DND-41 (cell line): ENCODE data around the gene RNLS.
A peak's percentile ranks its signal among the peaks of the same experiment; 100 is the strongest.

ENCODE experiments used
- ATAC-seq: fragments of 200-7000 bp; cut with Tn5 transposase; 3 replicates; pipeline ENCODE4 v1.9.1; 2021; ENCODE audit warnings: low read depth; ENCODE audit not compliant: insufficient read depth
- DNase-seq: peaks from one replicate; pipeline ENCODE4 v3.0.0-alpha.2; 2020
- H2AFZ ChIP-seq: 2 replicates; pipeline ENCODE4 v1.6.0; 2012; ENCODE audit warnings: low read depth, low read length
- H3K27ac ChIP-seq: 2 replicates; pipeline ENCODE4 v1.5.1; 2012; ENCODE audit warnings: low read length, inconsistent platforms
- H3K27me3 ChIP-seq: fragments of 200-600 bp; sonication (generic); 2 replicates; pipeline ENCODE4 v1.6.0; 2012; ENCODE audit warnings: low read length, mild to moderate bottlenecking, inconsistent platforms; ENCODE audit not compliant: insufficient read depth, poor library complexity
- H3K36me3 ChIP-seq: 2 replicates; pipeline ENCODE4 v1.5.1; 2012; ENCODE audit warnings: low read length, inconsistent platforms; ENCODE audit not compliant: insufficient read depth
- H3K4me1 ChIP-seq: 2 replicates; pipeline ENCODE4 v1.5.1; 2012; ENCODE audit warnings: mild to moderate bottlenecking, low read length; ENCODE audit not compliant: insufficient read depth
- H3K4me2 ChIP-seq: 2 replicates; pipeline ENCODE4 v1.6.0; 2012; ENCODE audit warnings: mild to moderate bottlenecking, moderate library complexity, low read length, inconsistent platforms; ENCODE audit not compliant: insufficient read depth
- H3K4me3 ChIP-seq, 2 experiments: fragments of 200-600 bp in 1 of 2; shearing (Covaris generic) in 1 of 2; 2 replicates each; pipeline ENCODE4 v1.5.1; 2012 to 2016; ENCODE audit warnings: inconsistent platforms in 2 of 2, low read length in 2 of 2, mild to moderate bottlenecking in 2 of 2, low read depth in 1 of 2, moderate library complexity in 1 of 2
- H3K79me2 ChIP-seq: 2 replicates; pipeline ENCODE4 v1.6.0; 2012; ENCODE audit warnings: low read length, inconsistent platforms; ENCODE audit not compliant: insufficient read depth
- H3K9ac ChIP-seq: 2 replicates; pipeline ENCODE4 v1.6.0; 2012; ENCODE audit warnings: low read depth, mild to moderate bottlenecking, inconsistent platforms, low read length, moderate library complexity
- H3K9me3 ChIP-seq: 2 replicates; pipeline ENCODE4 v1.5.1; 2012; ENCODE audit warnings: low read length, moderate library complexity, mild to moderate bottlenecking, inconsistent platforms; ENCODE audit not compliant: insufficient read depth, severe bottlenecking
- H4K20me1 ChIP-seq: 2 replicates; pipeline ENCODE4 v1.6.0; 2012; ENCODE audit warnings: low read length; ENCODE audit not compliant: insufficient read depth
- EZH2 ChIP-seq: IDR thresholded peaks from 3 replicates; pipeline ENCODE4 v1.6.1; 2012; ENCODE audit warnings: borderline replicate concordance, low read depth, mild to moderate bottlenecking, moderate library complexity, low read length, inconsistent platforms; ENCODE audit not compliant: severe bottlenecking
- TF ChIP-seq, protein P1 (sequence below): IDR thresholded peaks from 2 replicates; pipeline ENCODE4 v1.5.1; 2012; ENCODE audit warnings: borderline replicate concordance, low read length, moderate library complexity, mild to moderate bottlenecking; ENCODE audit not compliant: poor library complexity, severe bottlenecking; ENCODE audit errors: extremely low read depth

RNLS gene

DNA sequence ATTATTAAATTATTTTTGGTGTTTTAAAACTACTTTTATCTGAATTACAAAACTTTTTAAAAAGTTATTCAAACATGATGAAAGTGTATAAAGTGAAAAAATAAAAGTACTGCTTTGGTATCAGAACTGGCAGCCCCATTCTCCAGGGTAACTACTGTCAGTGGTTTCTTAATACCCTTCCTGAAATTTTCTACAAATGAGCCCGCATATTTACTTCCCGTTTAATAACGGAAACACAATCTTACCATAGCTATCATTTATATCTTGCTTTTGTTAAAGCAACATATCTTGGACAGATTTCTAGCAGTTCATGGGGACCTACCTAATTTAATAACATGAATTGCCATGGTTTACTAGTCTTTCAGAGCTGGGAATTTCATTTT, 249.9 kb downstream of the RNLS start:
- H2AFZ ChIP-seq: no peak overlapping the region
- H3K4me2 ChIP-seq: no peak overlapping the region
- H3K9me3 ChIP-seq: no peaks in the 10 kb centered on the region
- H3K4me3 ChIP-seq: no peak overlapping the region
- no peak overlapping the region for H3K9ac ChIP-seq
- H3K4me1 ChIP-seq: peaks cover 39% of the 10 kb centered on the region
- H3K27me3 ChIP-seq: no peaks in the 10 kb centered on the region
- no peak for ATAC-seq
- no peak for DNase-seq
- TF ChIP-seq, protein P1, sequence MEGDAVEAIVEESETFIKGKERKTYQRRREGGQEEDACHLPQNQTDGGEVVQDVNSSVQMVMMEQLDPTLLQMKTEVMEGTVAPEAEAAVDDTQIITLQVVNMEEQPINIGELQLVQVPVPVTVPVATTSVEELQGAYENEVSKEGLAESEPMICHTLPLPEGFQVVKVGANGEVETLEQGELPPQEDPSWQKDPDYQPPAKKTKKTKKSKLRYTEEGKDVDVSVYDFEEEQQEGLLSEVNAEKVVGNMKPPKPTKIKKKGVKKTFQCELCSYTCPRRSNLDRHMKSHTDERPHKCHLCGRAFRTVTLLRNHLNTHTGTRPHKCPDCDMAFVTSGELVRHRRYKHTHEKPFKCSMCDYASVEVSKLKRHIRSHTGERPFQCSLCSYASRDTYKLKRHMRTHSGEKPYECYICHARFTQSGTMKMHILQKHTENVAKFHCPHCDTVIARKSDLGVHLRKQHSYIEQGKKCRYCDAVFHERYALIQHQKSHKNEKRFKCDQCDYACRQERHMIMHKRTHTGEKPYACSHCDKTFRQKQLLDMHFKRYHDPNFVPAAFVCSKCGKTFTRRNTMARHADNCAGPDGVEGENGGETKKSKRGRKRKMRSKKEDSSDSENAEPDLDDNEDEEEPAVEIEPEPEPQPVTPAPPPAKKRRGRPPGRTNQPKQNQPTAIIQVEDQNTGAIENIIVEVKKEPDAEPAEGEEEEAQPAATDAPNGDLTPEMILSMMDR: no peak
- peak overlapping the region; percentile 6; the same call in 1 of the 2 replicates for H3K27ac ChIP-seq
- H3K36me3 ChIP-seq: no peaks in the 10 kb centered on the region
- no peaks in the 10 kb centered on the region for H3K79me2 ChIP-seq
- H4K20me1 ChIP-seq: no peaks in the 10 kb centered on the region

DNA sequence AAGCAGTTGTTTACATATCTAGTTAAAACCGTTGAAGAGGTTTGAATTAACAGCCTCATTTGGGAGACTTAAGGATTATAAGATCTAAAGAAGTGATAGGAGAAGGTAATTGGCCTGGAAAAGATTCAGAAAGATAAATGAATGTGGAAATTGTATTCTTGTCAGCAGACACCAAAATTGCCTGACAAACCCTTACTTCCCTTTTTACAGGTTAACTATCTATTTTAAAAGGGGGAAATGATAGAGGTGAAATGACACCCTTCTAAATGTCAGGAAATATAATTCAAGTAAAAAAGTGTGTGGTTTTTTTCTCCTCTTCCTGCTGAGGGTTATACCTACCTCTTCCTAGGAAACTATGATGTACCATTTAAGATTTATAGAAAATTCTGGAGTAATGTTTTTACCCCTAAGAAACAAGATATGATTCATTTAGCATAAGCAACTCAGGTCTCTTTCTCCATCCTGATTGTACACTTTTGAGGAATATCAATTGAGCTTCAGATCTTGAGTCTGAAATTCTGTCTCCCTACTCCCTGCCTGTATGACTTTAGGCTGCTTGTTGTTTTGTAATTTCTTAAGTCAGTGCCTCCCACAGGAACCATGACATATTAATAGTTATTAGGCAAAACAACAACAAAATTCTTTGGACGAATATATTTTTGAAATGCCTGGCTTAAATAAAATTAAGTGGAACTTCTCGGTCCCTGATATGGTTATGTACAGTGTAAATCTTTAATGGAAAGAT, 250.4 kb downstream of the RNLS start:
- H4K20me1 ChIP-seq: no peaks in the 10 kb centered on the region
- TF ChIP-seq, protein P1: no peak
- TF ChIP-seq EZH2: no peak
- no peaks in the 10 kb centered on the region for H3K36me3 ChIP-seq
- no peaks in the 10 kb centered on the region for H3K27me3 ChIP-seq
- peaks cover 39% of the 10 kb centered on the region for H3K4me1 ChIP-seq
- H2AFZ ChIP-seq: no peak overlapping the region
- H3K9me3 ChIP-seq: no peaks in the 10 kb centered on the region
- H3K79me2 ChIP-seq: no peaks in the 10 kb centered on the region
- no peak overlapping the region for H3K4me3 ChIP-seq
- DNase-seq (no peak), ATAC-seq (peak; percentile 48; the same call in 2 of the 3 replicates)
- H3K4me2 ChIP-seq: no peak overlapping the region
- H3K9ac ChIP-seq: no peak overlapping the region
- H3K27ac ChIP-seq: peak overlapping the region; percentile 20

DNA sequence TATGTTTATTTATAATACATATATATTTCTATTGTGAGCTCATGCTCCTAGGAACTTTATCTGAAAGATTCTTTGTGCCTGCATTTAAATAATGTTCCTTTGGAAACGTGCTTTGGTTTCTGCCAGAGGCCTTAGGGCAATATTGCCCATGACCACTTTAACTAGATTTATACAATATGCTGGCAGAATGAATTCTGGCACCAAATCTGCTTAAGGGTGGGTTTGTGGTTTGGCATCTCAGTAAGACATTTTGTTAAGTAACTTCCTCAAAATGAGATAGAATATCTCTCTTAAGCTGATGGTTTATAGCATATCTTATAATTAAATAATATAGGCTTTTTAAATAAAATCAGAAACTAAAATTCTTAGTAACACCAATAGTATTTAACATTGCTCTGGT, 252.9 kb downstream of the RNLS start:
- Histone ChIP-seq H3K27me3 (no peaks in the 10 kb centered on the region), H3K9ac (no peak overlapping the region), H4K20me1 (no peaks in the 10 kb centered on the region), H3K4me1 (peaks cover 44% of the 10 kb centered on the region), H3K4me2 (no peak overlapping the region), H3K4me3 (no peak overlapping the region), H2AFZ (no peak overlapping the region), H3K79me2 (no peaks in the 10 kb centered on the region), H3K27ac (no peak overlapping the region), H3K36me3 (no peaks in the 10 kb centered on the region), H3K9me3 (no peaks in the 10 kb centered on the region)
- TF ChIP-seq EZH2: no peak
- TF ChIP-seq, protein P1: no peak
- no peak for DNase-seq
- ATAC-seq: peak; percentile 58; the same call in 2 of the 3 replicates
